Caco-2 (cell line): ENCODE data around the gene VSTM2L. TPM values are rescaled to one million over a fixed set of nuclear protein-coding genes. Genes with fewer than 3 reads are reported as not detected.

Experiments
- BruUV-seq: library from RNA; stranded (reverse); fragments of 400-500 nt; replicated peaks from 2 replicates; lab custom pipeline; 2021; lab: Mats Ljungman, UMichigan
- CTCF ChIA-PET: fragments of 300-600 bp; sonication (Branson Sonifier 250); formaldehyde crosslinking; loops from one replicate; lab custom pipeline; 2022; ENCODE audit warnings: antibody characterized with exemption; lab: Charles Lee
- POLR2A ChIA-PET: fragments of 300-600 bp; sonication (Branson Sonifier 250); formaldehyde crosslinking; loops from one replicate; lab custom pipeline; 2022; ENCODE audit warnings: antibody characterized with exemption; lab: Charles Lee
- DNase-seq, 2 experiments: peaks; one replicate each; pipeline versions ENCODE4 v3.0.0 to v3.0.0-alpha.2; 2020 to 2022
- H3K27me3 ChIP-seq: replicated peaks from 2 replicates; pipeline ENCODE4 v1.6.0; 2011; ENCODE audit warnings: low read length; ENCODE audit not compliant: control insufficient read depth, insufficient read depth
- H3K36me3 ChIP-seq: 2 replicates; pipeline ENCODE4 v1.5.1; 2011; ENCODE audit warnings: low read length; ENCODE audit not compliant: control insufficient read depth, insufficient read depth
- H3K4me1 ChIP-seq: fragments of 250-450 bp; sonication (Bioruptor Pico); 2 replicates; pipeline ENCODE4 v1.5.1; 2020; ENCODE audit warnings: mild to moderate bottlenecking
- H3K4me3 ChIP-seq: 2 replicates; pipeline ENCODE4 v1.5.1; 2011; ENCODE audit warnings: low read depth, mild to moderate bottlenecking, control low read depth, low read length
- H3K9me3 ChIP-seq: fragments of 250-450 bp; sonication (Bioruptor Pico); 2 replicates; pipeline ENCODE4 v1.5.1; 2020; ENCODE audit warnings: mild to moderate bottlenecking, moderate library complexity
- H3K27ac Mint-ChIP-seq: one replicate; pipeline ENCODE4 v1.8.0; 2022; ENCODE audit warnings: mixed read lengths; ENCODE audit not compliant: unreplicated experiment
- H3K27me3 Mint-ChIP-seq: one replicate; pipeline ENCODE4 v1.8.0; 2022; ENCODE audit warnings: mixed read lengths; ENCODE audit not compliant: insufficient read depth, unreplicated experiment
- H3K36me3 Mint-ChIP-seq: one replicate; pipeline ENCODE4 v1.8.0; 2022; ENCODE audit warnings: mild to moderate bottlenecking, mixed read lengths; ENCODE audit not compliant: insufficient read depth, unreplicated experiment
- H3K4me1 Mint-ChIP-seq: one replicate; pipeline ENCODE4 v1.8.0; 2022; ENCODE audit warnings: low read depth, mixed read lengths; ENCODE audit not compliant: unreplicated experiment
- H3K4me3 Mint-ChIP-seq: one replicate; pipeline ENCODE4 v1.8.0; 2022; ENCODE audit warnings: mild to moderate bottlenecking, moderate library complexity, mixed read lengths; ENCODE audit not compliant: unreplicated experiment
- H3K9me3 Mint-ChIP-seq: one replicate; pipeline ENCODE4 v1.8.0; 2022; ENCODE audit warnings: mixed read lengths; ENCODE audit not compliant: unreplicated experiment
- intact Hi-C: fragments of 100-400 bp; cut with micrococcal nuclease; formaldehyde crosslinking; loops from one replicate; pipeline ENCODE4 v1.10.0; 2022; ENCODE audit not compliant: unreplicated experiment
- total RNA-seq: library from RNA; stranded (reverse); gene quantifications from 2 replicates; pipeline ENCODE4 v1.2.3, GENCODE V29; 2022
- TF ChIP-seq, protein P1 (sequence below), 2 experiments: fragments of 200-600 bp in 1 of 2; IDR thresholded peaks; 1 replicate in 1 of 2; 2 replicates in 1 of 2; pipeline versions ENCODE4 v1.5.1 to v1.8.0; 2011 to 2022; ENCODE audit warnings: antibody characterized with exemption in 1 of 2, control low read depth in 1 of 2, inconsistent platforms in 1 of 2, low read depth in 1 of 2, low read length in 1 of 2, mild to moderate bottlenecking in 1 of 2, moderate library complexity in 1 of 2; ENCODE audit not compliant: insufficient read depth in 1 of 2, severe bottlenecking in 1 of 2, unreplicated experiment in 1 of 2

Gene VSTM2L
- total RNA-seq, 1 experiment from 2014 or later: not detected

DNA sequence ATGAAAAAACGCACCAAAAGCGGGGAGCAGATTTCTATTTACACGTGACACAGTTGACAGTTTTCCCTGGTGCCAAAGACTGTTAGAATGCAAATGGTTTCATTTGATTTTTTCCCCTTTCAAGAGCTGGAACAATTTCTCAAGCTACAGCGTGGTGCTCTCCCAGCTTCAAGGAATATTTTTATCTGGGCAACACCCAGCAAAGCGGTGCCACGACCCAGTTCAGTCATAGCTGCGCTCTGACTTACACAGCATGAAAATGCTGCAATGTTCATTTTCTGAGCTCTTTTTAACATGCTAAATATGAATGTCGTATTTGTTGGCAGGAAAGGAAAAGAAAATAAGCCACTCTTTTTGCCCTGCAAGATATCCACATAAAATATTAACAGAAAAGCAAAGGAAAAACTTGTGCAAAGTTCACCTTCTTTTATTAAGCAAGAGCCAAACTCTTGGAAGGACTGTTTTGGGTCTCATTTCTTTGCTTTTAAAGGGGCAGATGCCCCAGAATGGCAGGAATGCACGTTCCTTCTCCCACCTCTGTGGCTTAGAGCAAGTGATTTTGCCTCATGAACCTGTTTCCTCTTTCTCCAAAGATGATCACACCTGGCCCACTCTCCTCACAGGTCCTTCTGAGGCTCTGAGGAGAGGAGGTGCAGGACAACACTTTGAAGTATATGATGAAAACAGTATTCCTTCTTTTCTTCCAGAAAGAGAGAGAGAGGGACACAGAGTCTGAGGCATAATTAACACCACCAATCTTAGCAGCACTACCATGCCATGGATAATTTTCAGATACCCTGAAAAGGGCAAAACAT is 83.3 kb downstream of the VSTM2L start:
- Mint-ChIP-seq H3K9me3 (no peaks in the 10 kb centered on the region), H3K4me1 (peaks cover 33% of the 10 kb centered on the region), H3K27me3 (no peaks in the 10 kb centered on the region), H3K36me3 (peaks cover 39% of the 10 kb centered on the region), H3K4me3 (no peak overlapping the region), H3K27ac (no peak overlapping the region)
- TF ChIP-seq, protein P1, sequence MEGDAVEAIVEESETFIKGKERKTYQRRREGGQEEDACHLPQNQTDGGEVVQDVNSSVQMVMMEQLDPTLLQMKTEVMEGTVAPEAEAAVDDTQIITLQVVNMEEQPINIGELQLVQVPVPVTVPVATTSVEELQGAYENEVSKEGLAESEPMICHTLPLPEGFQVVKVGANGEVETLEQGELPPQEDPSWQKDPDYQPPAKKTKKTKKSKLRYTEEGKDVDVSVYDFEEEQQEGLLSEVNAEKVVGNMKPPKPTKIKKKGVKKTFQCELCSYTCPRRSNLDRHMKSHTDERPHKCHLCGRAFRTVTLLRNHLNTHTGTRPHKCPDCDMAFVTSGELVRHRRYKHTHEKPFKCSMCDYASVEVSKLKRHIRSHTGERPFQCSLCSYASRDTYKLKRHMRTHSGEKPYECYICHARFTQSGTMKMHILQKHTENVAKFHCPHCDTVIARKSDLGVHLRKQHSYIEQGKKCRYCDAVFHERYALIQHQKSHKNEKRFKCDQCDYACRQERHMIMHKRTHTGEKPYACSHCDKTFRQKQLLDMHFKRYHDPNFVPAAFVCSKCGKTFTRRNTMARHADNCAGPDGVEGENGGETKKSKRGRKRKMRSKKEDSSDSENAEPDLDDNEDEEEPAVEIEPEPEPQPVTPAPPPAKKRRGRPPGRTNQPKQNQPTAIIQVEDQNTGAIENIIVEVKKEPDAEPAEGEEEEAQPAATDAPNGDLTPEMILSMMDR (IDR thresholded peaks at IDR 0.05; ENCODE audit: insufficient read depth in 1 of 2, low read depth in 1 of 2, low read length in 1 of 2, severe bottlenecking in 1 of 2, unreplicated experiment in 1 of 2): no peak
- ChIA-PET POLR2A (interaction anchor here (0.7 kb wide), 1 partner anchor 47 kb away, joined by 4 read pairs; the partner anchor contains the start of gene TTI1), CTCF (interaction anchor here (1.0 to 1.5 kb wide), 2 partner anchors 9 to 47 kb away, joined by 3 read pairs; partner anchors contain the start of genes RPRD1B and TTI1)
- Histone ChIP-seq H3K4me1 (peaks cover 42% of the 10 kb centered on the region), H3K27me3 (no peaks in the 10 kb centered on the region), H3K9me3 (no peaks in the 10 kb centered on the region), H3K36me3 (peaks cover 6% of the 10 kb centered on the region), H3K4me3 (no peak overlapping the region)
- intact Hi-C loops: loop anchor here (10.0 kb wide), 1 partner anchor 411 kb away; no protein-coding TSS in a partner anchor
- DNase-seq: peak in 1 of 2 experiments; percentile 16
- no TSS peak for BruUV-seq

DNA sequence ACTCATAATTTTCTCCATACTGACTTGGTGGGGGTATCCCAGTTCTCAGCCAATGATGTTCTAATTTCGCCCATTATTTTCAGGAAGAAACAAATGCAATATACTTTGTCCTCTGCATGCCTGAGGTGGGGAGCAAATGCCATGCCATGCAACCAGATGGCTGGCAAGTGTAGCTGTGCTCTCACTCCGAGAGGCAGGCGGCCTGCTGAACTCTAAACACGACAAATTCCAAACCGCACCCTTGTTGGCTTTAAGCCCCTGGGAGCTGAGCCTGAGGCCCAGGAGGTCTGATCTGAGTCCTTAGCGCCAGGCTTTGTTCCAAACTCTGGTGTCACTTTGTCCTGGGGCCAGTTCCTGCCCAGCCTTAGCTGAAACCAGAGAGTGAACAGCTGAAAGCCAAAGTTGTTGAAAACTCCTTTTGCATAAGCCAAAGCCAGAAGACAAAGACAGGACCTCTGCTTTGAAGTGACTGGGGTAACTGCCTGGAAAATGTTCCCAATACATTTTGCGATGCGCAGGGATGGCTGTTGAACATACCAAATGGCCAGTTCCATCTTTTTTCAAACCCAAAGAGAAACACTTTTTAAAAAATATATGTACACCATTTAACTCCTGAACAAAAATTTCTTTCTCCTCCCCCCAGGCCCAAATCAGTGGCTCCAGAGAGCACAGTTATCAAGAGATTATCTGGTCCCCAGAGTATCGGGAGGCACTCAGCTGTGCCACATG is 84.1 kb downstream of the VSTM2L start:
- Mint-ChIP-seq H3K4me3 (no peak overlapping the region), H3K4me1 (peaks cover 33% of the 10 kb centered on the region), H3K27ac (peak overlapping the region; percentile 50), H3K36me3 (peaks cover 31% of the 10 kb centered on the region), H3K27me3 (no peaks in the 10 kb centered on the region), H3K9me3 (no peaks in the 10 kb centered on the region)
- BruUV-seq: TSS peak; percentile 57
- no peaks in the 10 kb centered on the region for H3K27me3 ChIP-seq
- H3K4me1 ChIP-seq: peaks cover 47% of the 10 kb centered on the region
- H3K36me3 ChIP-seq: peaks cover 8% of the 10 kb centered on the region
- ChIA-PET CTCF (interaction anchor here (0.7 to 1.5 kb wide), 4 partner anchors 8 to 426 kb away, joined by 3 read pairs; partner anchors contain the start of genes RPRD1B and TTI1), POLR2A (no interaction called here)
- peak; percentile 59 to 83 for DNase-seq
- intact Hi-C loops: loop anchor here (10.0 kb wide), 1 partner anchor 412 kb away; no protein-coding TSS in a partner anchor
- no peaks in the 10 kb centered on the region for H3K9me3 ChIP-seq
- TF ChIP-seq, protein P1 (IDR thresholded peaks at IDR 0.05; ENCODE audit: insufficient read depth in 1 of 2, low read depth in 1 of 2, low read length in 1 of 2, severe bottlenecking in 1 of 2, unreplicated experiment in 1 of 2): no peak
- no peak overlapping the region for H3K4me3 ChIP-seq
